Heart left ventricle (tissue), 13 donors: Measurements from ENCODE around the gene TNNI3K.

Experiments
- CTCF ChIP-seq, 12 donors: fragments of 200-600 bp; sonication (generic) in 4 of 12; IDR thresholded peaks; one replicate each; pipeline versions ENCODE4 v1.5.0 to v1.8.0; 2018 to 2022; ENCODE audit warnings: antibody characterized with exemption in 12 of 12, mild to moderate bottlenecking in 5 of 12
- POLR2A ChIP-seq, 2 donors: fragments of 450-650 bp; IDR thresholded peaks; one replicate each; pipeline ENCODE4 v1.6.1; 2017; ENCODE audit warnings: antibody characterized with exemption in 2 of 2, mild to moderate bottlenecking in 2 of 2, moderate library complexity in 2 of 2
- donor health status: ischemic (EF 13 %, LVEDD 7.1; RV severe dilation, severe dysfunction).
- donor health status: DM: no; HTN: yes; CAD: no.
- donor health status: DM: no; HTN: no; CAD: no.
- donor health status: ischemic (EF 25% LVEDD 6.9; RV normal size, moderate dysfunction).
- donor health status: ischemic (EF 25% LVEDD 5.7; RV mildly dilated, moderate dysfunction).
- donor health status: ischemic (EF 35%, LVEDD 5.7; RV mildly dilated, moderate dysfunction).
- donor health status: nonischemic (EF 11% LVEDD 7.7; RV severe dilation, severe dysfunction).
- donor health status: DM: yes; HTN: yes; CAD: no.
- donor health status: PGD.
- donor health status: ischemic (EF 29% LVEDD 5.4; RV normal size, mild dysfunction).
- donor health status: nonischemic (EF 23%, LVEDD 6.1; RV moderate dilation, normal function).

GRCh38 chr1:74235153-74235552 is at the start of gene TNNI3K:
- TF ChIP-seq CTCF (IDR thresholded peaks at IDR 0.05) (no peak), POLR2A (IDR thresholded peaks at IDR 0.05) (no peak)
